Epidermal melanocyte (primary cell): ENCODE measurements around the gene IL27RA.

ENCODE experiments used
- DNase-seq: peaks from one replicate; pipeline ENCODE4 v3.0.0; 2011; ENCODE audit warnings: low spot score; ENCODE audit not compliant: insufficient read length

Gene IL27RA

DNA sequence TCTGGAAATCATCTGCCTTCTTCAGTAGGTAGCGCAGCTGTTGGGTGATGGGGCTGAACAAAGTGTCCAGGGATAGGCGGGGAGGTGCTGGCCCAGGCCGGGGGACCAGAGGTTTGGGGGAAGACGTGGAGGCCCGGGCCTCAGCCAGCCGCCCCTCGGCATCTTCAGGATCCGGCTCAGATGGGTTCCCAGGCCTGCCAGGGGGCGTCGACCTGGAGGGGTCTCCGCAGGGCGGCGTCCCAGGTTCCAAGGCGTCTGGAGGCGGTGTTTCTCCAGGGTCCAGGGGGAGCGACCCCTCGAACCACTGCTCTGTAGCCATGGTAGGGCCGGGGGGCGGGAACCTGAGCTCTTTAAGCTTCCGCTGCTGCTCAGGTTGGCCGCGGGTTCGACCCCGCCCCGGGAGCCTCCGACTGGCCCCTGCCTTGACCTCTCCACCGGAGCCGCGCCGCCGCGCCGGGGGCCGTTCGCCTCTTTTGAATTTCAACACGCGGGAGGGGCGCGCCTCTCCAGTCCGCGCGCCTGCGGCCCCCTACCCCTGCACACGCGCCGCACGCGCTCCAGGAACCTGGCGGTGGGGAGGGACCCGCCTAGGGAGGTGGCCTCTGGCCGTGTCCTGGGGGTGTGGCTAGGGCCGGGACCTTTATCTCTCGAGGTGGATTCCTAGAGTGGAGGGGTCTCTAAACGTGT lies 53.9 kb downstream of the IL27RA start, which contains the start of gene C19orf67:
Gene C19orf67, minus strand, starts transcription at position 475 of the 687 bp plus-strand sequence. Its CDS starts 156 bp downstream, at position 319.
- peak; percentile 8 for DNase-seq

DNA sequence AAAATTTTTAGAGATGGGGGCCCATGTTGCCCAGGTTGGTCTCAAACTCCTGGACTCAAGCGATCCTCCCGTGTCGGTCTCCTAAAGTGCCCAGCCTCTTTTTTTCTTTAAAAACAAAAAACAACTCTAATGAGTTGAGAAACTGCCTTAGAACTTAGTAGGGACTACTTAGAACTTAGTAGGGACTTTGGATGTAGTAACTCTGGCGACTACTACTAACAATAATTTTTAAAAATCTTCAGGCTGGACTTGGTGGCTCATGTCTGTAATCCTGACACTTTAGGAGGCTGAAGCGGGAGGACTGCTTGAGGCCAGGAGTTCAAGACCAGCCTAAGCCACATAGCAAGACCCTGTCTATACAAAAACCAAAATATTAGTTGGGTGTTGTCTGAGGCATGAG lies 54.5 kb downstream of the IL27RA start:
- peak; percentile 10 for DNase-seq

DNA sequence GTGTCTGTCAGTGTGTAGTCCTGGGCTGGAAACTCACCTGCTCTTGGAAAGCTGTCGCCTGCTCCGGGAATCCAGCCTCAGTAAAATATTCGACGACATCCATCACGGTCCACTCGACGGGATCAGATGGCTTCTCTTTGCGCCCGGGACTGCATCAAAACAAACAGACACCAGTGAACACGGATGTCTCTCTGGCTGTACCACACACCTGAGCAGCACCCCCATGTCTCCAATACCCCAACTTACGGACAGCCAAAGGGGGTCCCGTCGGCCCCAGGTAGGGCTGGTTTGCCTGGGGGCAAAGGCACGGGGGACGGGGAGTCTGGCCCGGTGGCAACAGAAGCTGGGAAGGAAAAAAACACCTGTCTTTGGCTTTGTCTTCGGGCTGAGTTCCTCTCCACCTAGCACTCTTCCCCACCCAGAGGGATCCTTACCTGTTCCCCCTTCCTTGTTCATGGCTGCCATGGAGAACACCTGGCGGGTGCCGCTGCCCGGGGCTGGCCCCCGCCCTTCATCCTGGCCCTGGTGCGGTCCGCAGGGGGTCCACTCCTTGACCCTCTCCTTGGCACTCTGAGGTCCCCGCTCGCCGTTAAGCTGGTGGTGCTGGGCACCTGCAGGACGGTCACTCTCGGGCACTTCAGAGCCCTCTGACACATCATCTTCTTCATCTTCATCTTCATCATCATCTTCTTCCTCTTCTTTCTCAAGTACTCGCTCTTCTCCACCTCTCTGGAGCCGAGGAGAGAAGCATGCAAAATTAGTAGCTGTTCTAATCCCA lies 57.3 kb downstream of the IL27RA start:
- DNase-seq: no peak

DNA sequence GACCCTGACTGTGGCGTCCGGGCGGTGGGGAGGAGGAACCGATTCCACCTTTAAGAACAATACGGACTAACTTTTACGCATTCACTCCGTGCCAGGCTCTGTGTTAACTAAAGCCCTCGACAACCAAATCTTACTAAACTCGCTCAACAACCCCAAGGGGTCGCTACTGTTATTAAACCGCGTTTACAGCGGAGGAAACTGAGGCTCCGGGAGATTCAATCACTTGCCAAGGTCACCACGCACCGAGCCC lies 57.8 kb downstream of the IL27RA start:
- DNase-seq: no peak

DNA sequence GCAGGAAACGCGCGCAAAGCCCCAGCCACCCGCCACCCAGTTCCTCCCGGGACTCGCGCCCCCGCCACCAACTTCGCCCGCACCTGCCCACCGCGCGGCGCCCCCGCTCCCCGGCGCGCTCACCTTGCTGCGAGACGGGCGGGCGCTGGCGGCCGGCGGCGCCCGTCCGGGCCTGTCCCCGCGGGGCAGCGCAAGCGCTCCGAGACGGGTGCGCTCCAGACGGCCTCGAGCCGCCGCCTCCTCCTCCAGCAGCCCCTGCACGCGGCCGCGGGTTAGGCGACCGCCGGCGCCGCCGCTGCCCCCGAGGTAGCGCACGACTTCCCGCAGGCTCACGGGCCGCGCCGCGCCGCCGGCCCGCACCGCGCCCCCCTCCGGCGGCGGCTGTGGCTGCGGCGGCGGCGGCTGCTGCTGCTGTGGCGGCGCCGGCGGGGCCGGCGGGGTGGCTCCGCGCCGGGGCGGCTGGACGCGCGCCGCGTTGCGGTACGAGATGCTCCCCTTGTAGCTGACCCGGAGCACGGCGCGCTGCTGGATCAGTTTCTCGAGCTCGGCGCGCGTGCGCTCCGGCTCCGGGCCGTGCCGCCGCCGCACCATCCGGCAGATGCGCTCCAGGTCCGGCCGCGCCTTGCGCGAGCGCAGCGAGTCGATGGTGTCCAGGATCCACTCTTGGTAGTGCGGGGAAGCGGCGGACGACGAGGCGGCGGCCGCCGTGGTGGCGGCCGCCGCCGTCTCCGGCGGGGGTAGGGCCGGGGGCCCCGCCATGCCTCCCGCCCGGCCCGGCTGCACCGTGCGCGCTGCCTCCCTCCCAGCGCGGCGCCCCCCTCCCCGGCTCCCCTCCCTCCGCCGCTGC lies 58.3 kb downstream of the IL27RA start:
- DNase-seq: peak; percentile 66

DNA sequence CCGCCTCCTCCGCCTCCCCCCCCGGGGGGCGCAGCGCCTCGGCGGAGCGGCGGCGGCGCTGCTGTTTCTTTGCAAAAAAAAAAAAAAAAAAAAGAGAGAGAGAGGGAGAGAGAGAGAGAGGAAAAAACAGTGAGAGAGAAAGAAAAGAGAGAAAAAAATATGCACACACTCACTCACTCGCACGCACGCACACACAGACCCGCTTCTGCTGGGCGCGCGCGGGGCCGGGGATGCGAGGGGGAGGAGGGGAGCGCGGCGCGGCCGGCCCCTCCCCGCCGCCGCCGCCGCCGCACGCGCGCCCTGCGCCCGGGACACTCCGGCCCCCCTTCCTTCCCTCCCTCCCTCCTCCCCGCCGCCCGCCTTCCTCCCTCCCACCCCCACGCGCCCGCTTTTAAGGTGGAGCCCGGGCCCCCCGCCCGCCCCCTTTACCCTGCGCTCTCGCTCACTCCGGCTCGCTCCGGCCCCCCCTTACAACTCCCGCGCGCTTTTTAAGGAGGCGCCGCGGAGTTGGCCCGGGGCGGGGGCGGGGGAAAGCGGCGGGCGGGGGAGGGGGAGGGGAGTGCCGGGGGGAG lies 59.0 kb downstream of the IL27RA start, which contains the start of gene SAMD1:
Gene SAMD1, minus strand, starts transcription at position 243 of the 572 bp plus-strand sequence.
- peak; percentile 93 for DNase-seq

DNA sequence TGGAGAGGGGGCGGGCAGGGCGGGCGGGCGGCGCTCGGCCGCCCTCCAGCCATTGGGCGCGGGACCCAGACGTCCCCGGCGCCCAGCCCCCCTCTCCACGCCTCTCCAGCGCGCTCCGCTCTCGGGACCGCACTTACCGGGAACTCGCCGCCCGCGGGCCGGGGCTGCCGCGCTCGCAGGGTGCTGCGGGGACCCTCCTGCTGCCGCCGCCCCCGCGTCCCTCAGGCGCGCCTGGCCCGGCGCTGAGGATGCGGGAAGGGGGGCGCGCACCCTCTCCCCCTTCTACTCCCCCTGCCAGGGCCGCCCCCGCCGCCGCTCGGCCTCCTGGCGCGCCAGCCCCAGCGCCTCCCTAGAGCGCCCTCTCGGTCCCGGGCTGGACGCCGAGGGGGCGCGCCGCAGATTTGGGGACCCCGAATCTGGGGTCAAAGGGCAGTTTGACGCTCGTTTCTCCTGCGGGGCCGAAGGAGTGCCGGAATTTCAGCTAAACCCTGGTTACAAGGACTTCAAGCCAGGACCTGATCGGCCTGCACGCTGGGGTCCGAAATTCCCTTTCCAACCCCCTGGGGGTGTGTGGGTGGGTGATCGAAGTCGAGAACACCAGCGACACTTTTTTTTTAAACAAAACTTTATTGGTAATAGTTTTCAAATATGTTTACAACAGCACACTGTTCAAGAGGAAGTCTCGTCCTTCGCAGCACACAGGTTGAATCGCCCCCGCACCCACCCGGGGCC lies 59.7 kb downstream of the IL27RA start:
- no peak for DNase-seq

DNA sequence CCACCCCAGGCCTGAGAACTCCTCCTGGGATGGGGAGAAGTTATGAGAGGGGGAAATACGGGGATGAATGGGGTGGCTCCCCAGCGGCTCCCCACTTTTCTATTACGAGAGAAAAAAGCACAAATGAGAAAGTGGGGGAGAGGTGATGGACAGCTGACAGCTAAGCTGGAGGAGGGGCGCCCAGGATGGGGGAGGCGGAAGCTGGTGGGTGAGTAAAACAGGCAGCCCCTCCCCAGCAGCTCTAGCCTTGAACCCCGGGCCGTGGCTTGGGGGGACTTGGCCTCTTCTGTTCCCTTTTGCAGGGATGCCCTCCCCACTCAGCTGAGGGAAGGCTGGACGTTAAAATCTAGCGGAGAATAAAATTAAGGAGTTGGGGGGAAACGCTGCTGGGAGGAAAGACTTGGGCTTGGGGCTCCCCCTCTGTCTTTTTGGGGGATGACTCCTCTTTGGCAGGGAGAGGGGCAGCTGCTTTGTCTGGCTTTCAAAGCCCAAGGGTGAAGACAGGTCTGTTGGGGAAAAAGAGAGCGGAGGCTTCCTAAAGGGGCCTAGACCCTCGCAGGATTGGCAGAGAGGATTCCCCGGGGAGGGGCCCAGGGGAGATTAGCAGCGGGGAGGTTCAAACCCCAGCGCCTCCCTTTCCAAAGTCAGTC lies 60.4 kb downstream of the IL27RA start:
- DNase-seq: no peak

DNA sequence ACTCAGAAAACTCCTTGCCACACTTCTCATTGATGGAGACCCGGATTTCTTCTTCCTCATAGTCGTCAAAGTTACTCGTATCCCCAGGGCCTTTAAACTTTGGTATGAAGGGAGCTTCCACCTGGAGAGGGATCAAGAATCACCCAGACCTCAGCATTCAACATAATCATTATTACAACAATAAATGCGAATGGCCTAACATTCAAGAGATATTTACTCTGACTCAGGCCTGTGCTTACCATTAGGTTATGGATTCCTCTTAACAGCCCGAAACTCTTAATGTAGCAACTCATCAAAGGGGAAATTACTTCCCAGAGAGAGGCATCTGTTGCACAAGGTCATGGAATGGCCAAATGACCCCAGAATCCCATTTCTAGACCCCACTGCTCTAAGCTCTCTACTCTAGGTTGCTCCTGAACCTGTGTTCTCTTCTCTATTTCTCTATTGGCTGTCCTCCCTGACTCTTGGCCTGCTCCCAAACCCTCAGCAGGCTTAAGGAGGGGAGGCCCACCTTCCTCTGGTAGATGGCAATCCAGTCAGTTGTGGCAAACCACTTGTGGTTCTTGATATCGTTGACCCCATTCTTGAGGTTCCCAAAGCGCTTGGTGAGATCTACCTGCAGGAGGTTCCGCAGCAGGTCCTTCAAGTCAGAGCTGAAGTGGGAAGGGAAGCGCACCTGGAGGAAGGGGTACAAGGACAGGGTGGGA lies 61.7 kb downstream of the IL27RA start:
- DNase-seq: no peak

DNA sequence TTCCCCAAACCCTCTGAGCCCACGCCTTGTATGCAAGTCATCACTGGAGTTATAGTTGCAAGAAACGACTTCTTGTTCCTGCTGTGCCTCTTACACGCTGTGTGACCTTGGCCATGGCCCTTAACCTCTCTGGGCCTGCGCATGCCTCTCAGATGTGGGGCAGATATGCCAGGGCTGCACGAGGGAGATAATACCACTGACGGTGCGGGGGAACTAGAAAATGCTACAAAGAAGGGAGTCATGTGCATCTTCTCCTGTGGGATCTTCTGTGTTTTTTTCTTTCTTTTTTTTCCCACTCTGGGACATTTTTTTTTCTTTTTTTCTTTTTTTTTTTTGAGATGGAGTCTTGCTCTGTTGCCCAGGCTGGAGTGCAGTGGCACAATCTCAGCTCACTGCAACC lies 63.3 kb downstream of the IL27RA start:
- DNase-seq: no peak

DNA sequence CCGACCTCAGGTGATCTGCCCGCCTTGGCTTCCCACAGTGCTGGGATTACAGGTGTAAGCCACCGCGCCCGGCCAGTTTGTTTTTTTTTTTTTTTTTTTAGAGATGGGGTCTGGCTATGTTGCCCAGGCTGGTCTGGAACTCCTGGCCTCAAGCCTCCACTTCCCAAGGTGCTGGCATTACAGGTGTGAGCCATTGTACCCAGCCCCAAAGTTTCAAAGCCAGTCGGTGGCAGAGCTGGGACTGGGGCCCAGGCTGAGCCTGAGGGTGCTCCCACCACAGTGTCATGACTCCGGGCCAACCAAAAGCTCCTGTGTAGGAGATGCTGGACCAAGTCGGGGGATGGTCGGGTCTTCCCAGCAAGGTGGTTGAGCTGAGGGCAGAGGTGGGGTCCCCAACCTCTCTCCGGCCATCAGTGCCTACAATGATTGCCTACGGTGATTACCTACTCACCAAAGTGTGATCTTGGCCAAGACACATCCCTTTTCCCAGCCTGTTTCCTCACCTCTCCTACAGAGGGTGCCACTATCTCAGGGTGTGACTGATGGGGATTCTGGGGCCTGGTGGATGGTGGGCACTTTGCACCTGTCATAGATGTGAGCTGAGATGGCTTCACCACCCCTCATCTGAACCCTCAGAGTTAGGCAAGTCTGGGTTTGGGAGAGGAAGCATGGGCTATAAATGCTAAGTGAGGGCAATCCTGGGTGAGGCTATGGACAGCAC lies 64.9 kb downstream of the IL27RA start:
- no peak for DNase-seq

DNA sequence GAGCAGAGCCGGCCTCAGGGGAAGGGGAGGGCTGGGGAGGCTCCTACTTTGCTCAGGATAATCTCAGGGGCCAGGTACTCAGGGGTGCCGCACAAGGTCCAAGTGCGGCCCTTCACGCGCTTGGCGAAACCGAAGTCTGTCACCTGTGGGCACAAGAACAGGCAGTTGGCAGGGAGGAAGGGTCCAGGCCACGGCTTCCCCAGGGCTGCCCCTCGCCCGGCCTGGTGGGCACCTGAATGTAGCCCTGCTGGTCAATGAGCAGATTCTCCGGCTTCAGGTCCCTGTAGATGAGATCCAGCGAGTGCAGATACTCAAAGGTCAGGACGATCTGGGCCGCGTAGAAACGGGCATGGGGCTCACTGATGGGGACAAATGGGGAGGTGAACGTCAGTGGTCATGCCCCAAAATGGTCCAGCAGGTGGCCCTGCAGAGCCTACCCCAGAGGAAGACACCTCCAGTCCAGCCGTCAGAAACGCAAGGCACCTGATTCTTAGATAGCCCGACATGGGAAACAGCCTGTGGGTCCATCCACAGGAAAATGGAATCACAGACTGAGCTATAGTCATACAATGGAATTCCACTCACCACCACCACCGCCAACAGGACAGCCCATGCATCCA lies 66.1 kb downstream of the IL27RA start:
- DNase-seq: no peak

DNA sequence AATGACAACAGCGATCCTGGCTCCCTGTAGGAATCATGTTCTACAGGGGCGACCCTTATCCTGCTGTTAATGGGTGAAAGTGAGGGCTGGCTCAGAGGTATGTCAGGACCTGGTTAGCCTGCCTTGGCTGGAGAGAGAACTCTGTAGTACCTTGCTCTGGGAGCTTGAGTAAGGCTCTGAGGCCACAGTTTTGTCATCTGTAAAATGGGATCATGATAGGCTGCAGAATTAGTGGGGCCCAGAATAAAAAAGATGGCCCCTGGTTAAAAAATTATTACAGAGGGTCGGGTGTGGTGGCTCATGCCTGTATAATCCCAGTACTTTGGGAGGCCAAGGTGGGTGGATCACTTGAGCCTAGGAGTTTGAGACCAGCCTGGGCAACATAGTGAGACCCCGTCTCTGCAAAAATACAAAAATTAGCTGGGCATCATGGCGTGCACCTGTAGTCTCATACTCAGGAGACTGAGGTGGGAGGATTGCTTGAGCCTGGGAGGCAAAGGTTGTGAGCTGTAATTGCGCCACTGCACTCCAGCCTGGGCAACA lies 69.5 kb downstream of the IL27RA start:
- no peak for DNase-seq

DNA sequence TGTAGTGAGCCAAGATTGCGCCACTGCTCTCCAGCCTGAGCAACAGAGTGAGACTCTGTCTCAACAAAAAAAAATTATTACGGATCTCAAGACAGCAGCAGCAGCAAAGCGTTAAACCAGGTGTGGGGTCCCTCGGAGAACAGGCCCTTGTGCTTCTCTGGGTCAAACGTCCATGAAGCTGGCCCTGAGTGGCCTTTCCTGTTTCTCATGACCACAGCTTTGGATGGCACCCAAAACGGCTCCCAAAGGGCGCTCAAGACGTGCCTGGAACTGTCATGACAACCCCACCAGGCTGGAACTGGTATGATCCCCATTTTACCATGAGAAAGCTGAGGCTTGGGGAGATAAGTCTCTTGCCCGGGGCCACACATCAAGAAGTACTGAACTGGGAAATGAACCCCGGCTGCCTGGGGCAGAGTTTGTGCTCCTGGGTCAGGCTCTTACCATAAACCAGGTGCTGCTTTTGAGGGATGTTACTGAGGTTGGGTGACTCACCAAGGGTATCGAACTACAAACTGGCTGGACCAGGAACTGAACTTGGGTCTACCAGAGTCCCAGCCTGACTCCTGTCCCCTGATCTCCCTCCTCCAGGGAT lies 70.6 kb downstream of the IL27RA start:
- no peak for DNase-seq

DNA sequence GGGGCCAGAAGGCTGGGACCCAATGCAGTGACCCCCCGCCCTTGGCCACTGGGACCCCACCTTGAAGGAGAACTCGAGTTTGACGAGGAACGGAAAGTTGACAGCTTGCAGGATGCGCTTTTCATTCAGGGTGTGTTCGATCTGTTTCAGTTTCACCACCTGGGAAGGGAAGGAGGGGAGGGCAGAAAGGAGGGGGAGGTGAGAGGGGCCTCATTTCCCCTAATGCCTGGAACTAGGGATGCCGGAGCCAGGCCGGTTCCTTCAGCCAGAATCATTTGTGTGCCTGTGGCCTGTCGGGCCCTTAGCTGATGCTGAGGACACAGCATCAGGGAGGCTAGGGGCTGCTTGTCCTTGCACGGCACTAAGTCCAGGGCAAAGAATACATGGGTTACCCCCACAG lies 71.2 kb downstream of the IL27RA start:
- no peak for DNase-seq
